Measurements from ENCODE around the gene RNF212B.
"Not testable (repeated sequence)": the region's sequence is repeated elsewhere in the genome, so short reads cannot be mapped to it uniquely, and the experiment has no call there.

RNF212B gene

GRCh38 chr14:23237772-23238594 lies at the start of gene RNF212B:
TSS of gene RNF212B (plus strand) at chr14:23237936. CDS start at chr14:23240346, 2,410 bp downstream.
- peak; percentile 42 for DNase-seq

- no peak for DNase-seq
Measured at GRCh38 chr14:23193432-23193831, 44.3 kb upstream of the RNF212B start.

- no peak for DNase-seq
Measured at GRCh38 chr14:23195552-23196101, 42.1 kb upstream of the RNF212B start.

- not testable (repeated sequence) for DNase-seq
Measured at GRCh38 chr14:23196487-23196886, 41.2 kb upstream of the RNF212B start.

GRCh38 chr14:23199141-23199540 lies 38.6 kb upstream of the RNF212B start:
- DNase-seq = not testable (repeated sequence)

- no peak for DNase-seq
Measured at GRCh38 chr14:23202001-23202400, 35.7 kb upstream of the RNF212B start.

GRCh38 chr14:23206422-23207145 lies 31.2 kb upstream of the RNF212B start:
- DNase-seq = no peak

- DNase-seq = no peak
Measured at GRCh38 chr14:23207146-23207540, 30.6 kb upstream of the RNF212B start.

- no peak for DNase-seq
Measured at GRCh38 chr14:23208324-23208723, 29.4 kb upstream of the RNF212B start.

- DNase-seq = no peak
Measured at GRCh38 chr14:23209651-23210423, 27.9 kb upstream of the RNF212B start.

- DNase-seq = no peak
Measured at GRCh38 chr14:23215421-23215820, 22.3 kb upstream of the RNF212B start.

GRCh38 chr14:23217032-23218020 lies 20.4 kb upstream of the RNF212B start:
- no peak for DNase-seq

GRCh38 chr14:23219075-23219474 lies 18.7 kb upstream of the RNF212B start:
- no peak for DNase-seq

- DNase-seq = not testable (repeated sequence)
Measured at GRCh38 chr14:23224958-23225357, 12.8 kb upstream of the RNF212B start.

- DNase-seq = no peak
Measured at GRCh38 chr14:23227566-23227965, 10.2 kb upstream of the RNF212B start.

GRCh38 chr14:23228812-23229211 lies 8.9 kb upstream of the RNF212B start:
- no peak for DNase-seq

GRCh38 chr14:23232241-23232808 lies 5.4 kb upstream of the RNF212B start:
- DNase-seq = not testable (repeated sequence)

- DNase-seq = no peak
Measured at GRCh38 chr14:23240661-23241060, 2.9 kb downstream of the RNF212B start.

GRCh38 chr14:23241061-23241715 lies 3.5 kb downstream of the RNF212B start:
- DNase-seq = not testable (repeated sequence)

GRCh38 chr14:23242076-23242475 lies 4.3 kb downstream of the RNF212B start:
- no peak for DNase-seq

GRCh38 chr14:23243066-23243465 lies 5.3 kb downstream of the RNF212B start:
- DNase-seq = no peak

All from COR-L47 (cell line).